GM15510 (cell line): ENCODE data around the gene EPDR1.
A peak's percentile ranks its signal among the peaks of the same experiment; 100 is the strongest.

ENCODE experiments used
- POLR2A ChIP-seq: IDR thresholded peaks from 3 replicates; pipeline ENCODE4 v1.6.1; 2011; ENCODE audit warnings: borderline replicate concordance; ENCODE audit not compliant: insufficient read length; ENCODE audit errors: extremely low read depth

The EPDR1 gene

GRCh38 chr7:37920849-37921805 is 687 bp downstream of the EPDR1 start:
- peak; percentile 13 for TF ChIP-seq POLR2A

- no peak for TF ChIP-seq POLR2A
These were observed 1.4 kb downstream of the EPDR1 start for GRCh38 chr7:37921876-37922275.

- TF ChIP-seq POLR2A: no peak
These were observed 3.6 kb downstream of the EPDR1 start for GRCh38 chr7:37923996-37924395.

- no peak for TF ChIP-seq POLR2A
These were observed 4.1 kb downstream of the EPDR1 start for GRCh38 chr7:37924491-37925041.

GRCh38 chr7:37925620-37926019 is 5.2 kb downstream of the EPDR1 start:
- no peak for TF ChIP-seq POLR2A

- TF ChIP-seq POLR2A: no peak
These were observed 7.5 kb downstream of the EPDR1 start for GRCh38 chr7:37927773-37928444.

GRCh38 chr7:37928878-37929277 is 8.4 kb downstream of the EPDR1 start:
- no peak for TF ChIP-seq POLR2A

- no peak for TF ChIP-seq POLR2A
These were observed 9.9 kb downstream of the EPDR1 start for GRCh38 chr7:37930226-37930948.

- no peak for TF ChIP-seq POLR2A
These were observed 12.1 kb downstream of the EPDR1 start for GRCh38 chr7:37932543-37932942.

GRCh38 chr7:37933018-37933566 is 12.7 kb downstream of the EPDR1 start:
- no peak for TF ChIP-seq POLR2A

GRCh38 chr7:37942934-37943610 is 22.6 kb downstream of the EPDR1 start:
- no peak for TF ChIP-seq POLR2A

- TF ChIP-seq POLR2A: no peak
These were observed 23.7 kb downstream of the EPDR1 start for GRCh38 chr7:37943905-37944736.

- no peak for TF ChIP-seq POLR2A
These were observed 24.3 kb downstream of the EPDR1 start for GRCh38 chr7:37944737-37945054.
